Astrocyte (in vitro differentiated cells and primary cell): Measurements from ENCODE around the gene HEXIM1. TPM values are rescaled to one million over a fixed set of nuclear protein-coding genes. Genes with fewer than 3 reads are reported as not detected.

Source experiments
- DNase-seq: peaks from one replicate; pipeline ENCODE4 v3.0.0-alpha.2; 2010; ENCODE audit warnings: low read depth
- FAIRE-seq: peaks from 2 replicates; lab custom pipeline; 2011; peaks lifted over from hg19 to GRCh38; lab: Jason Lieb, UNC
- H2AFZ ChIP-seq: 2 replicates; pipeline ENCODE4 v1.6.0; 2012; ENCODE audit warnings: low read depth, low read length, inconsistent platforms
- H3K27ac ChIP-seq: 2 replicates; pipeline ENCODE4 v1.5.1; 2011; ENCODE audit warnings: low read depth, low read length, inconsistent platforms
- H3K27me3 ChIP-seq: 2 replicates; pipeline ENCODE4 v1.6.0; 2011; ENCODE audit warnings: low read length, inconsistent platforms; ENCODE audit not compliant: insufficient read depth
- H3K36me3 ChIP-seq: 2 replicates; pipeline ENCODE4 v1.5.1; 2011; ENCODE audit warnings: low read length, inconsistent platforms; ENCODE audit not compliant: insufficient read depth
- H3K4me1 ChIP-seq: 2 replicates; pipeline ENCODE4 v1.5.1; 2011; ENCODE audit warnings: low read length, inconsistent platforms; ENCODE audit not compliant: insufficient read depth
- H3K4me2 ChIP-seq: 2 replicates; pipeline ENCODE4 v1.6.0; 2012; ENCODE audit warnings: low read length, inconsistent platforms
- H3K4me3 ChIP-seq: 2 replicates; pipeline ENCODE4 v1.5.1; 2011; ENCODE audit warnings: low read depth, mild to moderate bottlenecking, low read length, inconsistent platforms; ENCODE audit not compliant: insufficient read depth
- H3K79me2 ChIP-seq: 2 replicates; pipeline ENCODE4 v1.6.0; 2012; ENCODE audit warnings: mild to moderate bottlenecking, low read length, inconsistent platforms; ENCODE audit not compliant: insufficient read depth
- H3K9ac ChIP-seq: 2 replicates; pipeline ENCODE4 v1.6.0; 2012; ENCODE audit warnings: mild to moderate bottlenecking, low read length, inconsistent platforms
- H3K9me3 ChIP-seq: 2 replicates; pipeline ENCODE4 v1.5.1; 2012; ENCODE audit warnings: low read depth, mild to moderate bottlenecking, low read length, inconsistent platforms; ENCODE audit not compliant: insufficient read depth
- H4K20me1 ChIP-seq: 2 replicates; pipeline ENCODE4 v1.6.0; 2012; ENCODE audit warnings: low read length, inconsistent platforms; ENCODE audit not compliant: insufficient read depth
- H3K27ac Mint-ChIP-seq: one replicate; pipeline ENCODE4 v1.8.0; 2021; ENCODE audit warnings: mild to moderate bottlenecking, mixed read lengths; ENCODE audit not compliant: unreplicated experiment
- H3K27me3 Mint-ChIP-seq: one replicate; pipeline ENCODE4 v1.8.0; 2021; ENCODE audit warnings: low read depth, mixed read lengths; ENCODE audit not compliant: unreplicated experiment
- H3K36me3 Mint-ChIP-seq: one replicate; pipeline ENCODE4 v1.8.0; 2021; ENCODE audit warnings: low read depth, mixed read lengths; ENCODE audit not compliant: unreplicated experiment
- H3K4me1 Mint-ChIP-seq: one replicate; pipeline ENCODE4 v1.8.0; 2021; ENCODE audit warnings: low read depth, mixed read lengths; ENCODE audit not compliant: unreplicated experiment
- H3K4me3 Mint-ChIP-seq: one replicate; pipeline ENCODE4 v1.8.0; 2021; ENCODE audit warnings: mild to moderate bottlenecking, moderate library complexity, mixed read lengths; ENCODE audit not compliant: unreplicated experiment
- H3K9me3 Mint-ChIP-seq: one replicate; pipeline ENCODE4 v1.8.0; 2021; ENCODE audit warnings: mild to moderate bottlenecking, mixed read lengths; ENCODE audit not compliant: unreplicated experiment
- CTCF ChIP-seq: IDR thresholded peaks from 2 replicates; pipeline ENCODE4 v1.5.1; 2011; ENCODE audit warnings: low read depth, mild to moderate bottlenecking, inconsistent platforms, low read length, moderate library complexity; ENCODE audit not compliant: insufficient read depth
- EZH2 ChIP-seq: IDR thresholded peaks from 2 replicates; pipeline ENCODE4 v1.6.1; 2012; ENCODE audit warnings: mild to moderate bottlenecking, low read length, inconsistent platforms; ENCODE audit not compliant: insufficient read depth
- total RNA-seq: library from RNA; stranded (reverse); gene quantifications from 2 replicates; pipeline ENCODE4 v1.2.1, GENCODE V29; 2021

The HEXIM1 gene
- total RNA-seq, 1 donor from 2014 or later, result 44.5 TPM

GRCh38 chr17:45160447-45161287, 12.4 kb downstream of the HEXIM1 start:
- Histone ChIP-seq H3K27ac (peak overlapping the region; percentile 98), H2AFZ (peak overlapping the region; percentile 15), H3K9me3 (no peaks in the 10 kb centered on the region), H3K4me1 (peaks cover 18% of the 10 kb centered on the region), H4K20me1 (peaks cover 6% of the 10 kb centered on the region), H3K36me3 (no peaks in the 10 kb centered on the region), H3K4me2 (peak overlapping the region; percentile 93), H3K9ac (peak overlapping the region; percentile 99), H3K79me2 (peaks cover 43% of the 10 kb centered on the region), H3K27me3 (no peaks in the 10 kb centered on the region), H3K4me3 (peak overlapping the region; percentile 81)
- Mint-ChIP-seq H3K9me3 (no peaks in the 10 kb centered on the region), H3K4me3 (peak overlapping the region; percentile 96), H3K27ac (peak overlapping the region; percentile 99), H3K27me3 (no peaks in the 10 kb centered on the region), H3K36me3 (peaks cover 4% of the 10 kb centered on the region), H3K4me1 (peaks cover 20% of the 10 kb centered on the region)
- DNase-seq (peak; percentile 57), FAIRE-seq (no peak)
- TF ChIP-seq EZH2 (no peak), CTCF (no peak)

GRCh38 chr17:45161288-45162024, 13.2 kb downstream of the HEXIM1 start, which contains the start of gene HEXIM2:
TSS of gene HEXIM2 (plus strand) at chr17:45161875. CDS start at chr17:45162794, 919 bp downstream.
- no peaks in the 10 kb centered on the region for H3K36me3 ChIP-seq
- H3K9ac ChIP-seq, result peak within 1 kb of the TSS; percentile 99
- Mint-ChIP-seq H3K9me3 (no peaks in the 10 kb centered on the region), H3K27ac (peak within 1 kb of the TSS; percentile 99), H3K4me1 (peaks cover 20% of the 10 kb centered on the region), H3K27me3 (no peaks in the 10 kb centered on the region), H3K4me3 (peak within 1 kb of the TSS; percentile 96), H3K36me3 (peaks cover 4% of the 10 kb centered on the region)
- peaks cover 18% of the 10 kb centered on the region for H3K4me1 ChIP-seq
- H3K27me3 ChIP-seq, result no peaks in the 10 kb centered on the region
- DNase-seq (peak; percentile 100), FAIRE-seq (peak; percentile 62)
- H3K4me3 ChIP-seq, result peak within 1 kb of the TSS; percentile 81
- no peaks in the 10 kb centered on the region for H3K9me3 ChIP-seq
- H3K4me2 ChIP-seq, result peak within 1 kb of the TSS; percentile 93
- H2AFZ ChIP-seq, result peak within 1 kb of the TSS; percentile 58
- peaks cover 6% of the 10 kb centered on the region for H4K20me1 ChIP-seq
- peaks cover 40% of the 10 kb centered on the region for H3K79me2 ChIP-seq
- TF ChIP-seq CTCF (no peak), EZH2 (no peak)
- peak within 1 kb of the TSS; percentile 98 for H3K27ac ChIP-seq
